ENCODE results near the gene ERN2.

GRCh38 chr16:23710504-23710903 is 2.5 kb downstream of the ERN2 start:
- TF ChIP-seq EZH2phosphoT487 (IDR thresholded peaks at IDR 0.05; ENCODE audit: low read depth), result no peak
- TF ChIP-seq, protein P1, sequence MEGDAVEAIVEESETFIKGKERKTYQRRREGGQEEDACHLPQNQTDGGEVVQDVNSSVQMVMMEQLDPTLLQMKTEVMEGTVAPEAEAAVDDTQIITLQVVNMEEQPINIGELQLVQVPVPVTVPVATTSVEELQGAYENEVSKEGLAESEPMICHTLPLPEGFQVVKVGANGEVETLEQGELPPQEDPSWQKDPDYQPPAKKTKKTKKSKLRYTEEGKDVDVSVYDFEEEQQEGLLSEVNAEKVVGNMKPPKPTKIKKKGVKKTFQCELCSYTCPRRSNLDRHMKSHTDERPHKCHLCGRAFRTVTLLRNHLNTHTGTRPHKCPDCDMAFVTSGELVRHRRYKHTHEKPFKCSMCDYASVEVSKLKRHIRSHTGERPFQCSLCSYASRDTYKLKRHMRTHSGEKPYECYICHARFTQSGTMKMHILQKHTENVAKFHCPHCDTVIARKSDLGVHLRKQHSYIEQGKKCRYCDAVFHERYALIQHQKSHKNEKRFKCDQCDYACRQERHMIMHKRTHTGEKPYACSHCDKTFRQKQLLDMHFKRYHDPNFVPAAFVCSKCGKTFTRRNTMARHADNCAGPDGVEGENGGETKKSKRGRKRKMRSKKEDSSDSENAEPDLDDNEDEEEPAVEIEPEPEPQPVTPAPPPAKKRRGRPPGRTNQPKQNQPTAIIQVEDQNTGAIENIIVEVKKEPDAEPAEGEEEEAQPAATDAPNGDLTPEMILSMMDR (IDR thresholded peaks at IDR 0.05; ENCODE audit: low read depth, low read length), result no peak
